Stimulated activated memory B cell treated with anti-CD40 and anti-IgM and Interleukin-4, amounts not matched to agents 10 μg/mL and 1 μg/mL and 100 μg/mL, for 72 hours (primary cell): Measurements from ENCODE around the gene C15orf40.

Experiments used
- ATAC-seq: fragments of 150-1000 bp; cut with Tn5 transposase; 2 replicates; pipeline ENCODE4 v1.10.0; 2021
- H3K27ac Mint-ChIP-seq: one replicate; pipeline ENCODE4 v1.8.0; 2022; ENCODE audit warnings: mild to moderate bottlenecking, mixed read lengths
- H3K27me3 Mint-ChIP-seq: one replicate; pipeline ENCODE4 v1.8.0; 2022; ENCODE audit warnings: mixed read lengths
- H3K36me3 Mint-ChIP-seq: one replicate; pipeline ENCODE4 v1.8.0; 2022; ENCODE audit warnings: mixed read lengths
- H3K4me1 Mint-ChIP-seq: one replicate; pipeline ENCODE4 v1.8.0; 2022; ENCODE audit warnings: mixed read lengths
- H3K4me3 Mint-ChIP-seq: one replicate; pipeline ENCODE4 v1.8.0; 2022; ENCODE audit warnings: mild to moderate bottlenecking, moderate library complexity, mixed read lengths
- H3K9me3 Mint-ChIP-seq: one replicate; pipeline ENCODE4 v1.8.0; 2022; ENCODE audit warnings: mixed read lengths

Gene C15orf40

GRCh38 chr15:82971218-82971984 is 40.0 kb downstream of the C15orf40 start:
- Mint-ChIP-seq H3K36me3 (no peaks in the 10 kb centered on the region), H3K9me3 (no peaks in the 10 kb centered on the region), H3K4me3 (no peak overlapping the region), H3K27ac (no peak overlapping the region), H3K27me3 (no peaks in the 10 kb centered on the region), H3K4me1 (peaks cover 11% of the 10 kb centered on the region)
- no peak for ATAC-seq

GRCh38 chr15:82970696-82971095 is 40.7 kb downstream of the C15orf40 start:
- no peaks in the 10 kb centered on the region for H3K9me3 Mint-ChIP-seq
- no peak for ATAC-seq
- H3K4me3 Mint-ChIP-seq, result no peak overlapping the region
- no peak overlapping the region for H3K27ac Mint-ChIP-seq
- no peaks in the 10 kb centered on the region for H3K36me3 Mint-ChIP-seq
- H3K4me1 Mint-ChIP-seq, result peaks cover 18% of the 10 kb centered on the region
- H3K27me3 Mint-ChIP-seq, result no peaks in the 10 kb centered on the region

GRCh38 chr15:82970078-82970686 is 41.3 kb downstream of the C15orf40 start:
- H3K36me3 Mint-ChIP-seq, result no peaks in the 10 kb centered on the region
- H3K4me3 Mint-ChIP-seq, result no peak overlapping the region
- peaks cover 18% of the 10 kb centered on the region for H3K4me1 Mint-ChIP-seq
- no peaks in the 10 kb centered on the region for H3K9me3 Mint-ChIP-seq
- ATAC-seq, result no peak
- H3K27me3 Mint-ChIP-seq, result no peaks in the 10 kb centered on the region
- no peak overlapping the region for H3K27ac Mint-ChIP-seq

- no peak overlapping the region for H3K27ac Mint-ChIP-seq
- no peak overlapping the region for H3K4me3 Mint-ChIP-seq
Observed at GRCh38 chr15:82969353-82969752, 42.1 kb downstream of the C15orf40 start.

GRCh38 chr15:82968066-82968465 is 43.4 kb downstream of the C15orf40 start:
- Mint-ChIP-seq H3K4me3 (no peak overlapping the region), H3K27ac (no peak overlapping the region), H3K27me3 (no peaks in the 10 kb centered on the region), H3K9me3 (no peaks in the 10 kb centered on the region), H3K4me1 (peaks cover 18% of the 10 kb centered on the region), H3K36me3 (no peaks in the 10 kb centered on the region)
- ATAC-seq, result no peak

More at GRCh38 chr15:82969353-82969752, 42.1 kb downstream of the C15orf40 start:
- no peak for ATAC-seq
- no peaks in the 10 kb centered on the region for H3K27me3 Mint-ChIP-seq
- H3K36me3 Mint-ChIP-seq, result no peaks in the 10 kb centered on the region
- H3K4me1 Mint-ChIP-seq, result peaks cover 18% of the 10 kb centered on the region
- H3K9me3 Mint-ChIP-seq, result no peaks in the 10 kb centered on the region

GRCh38 chr15:82966671-82967071 is 44.8 kb downstream of the C15orf40 start:
- no peak overlapping the region for H3K4me3 Mint-ChIP-seq
- no peaks in the 10 kb centered on the region for H3K9me3 Mint-ChIP-seq
- H3K27me3 Mint-ChIP-seq, result no peaks in the 10 kb centered on the region
- no peaks in the 10 kb centered on the region for H3K36me3 Mint-ChIP-seq
- peaks cover 12% of the 10 kb centered on the region for H3K4me1 Mint-ChIP-seq
- peak; percentile 79 for ATAC-seq
- H3K27ac Mint-ChIP-seq, result no peak overlapping the region

GRCh38 chr15:82964890-82965289 is 46.5 kb downstream of the C15orf40 start:
- H3K4me1 Mint-ChIP-seq, result peaks cover 12% of the 10 kb centered on the region
- H3K9me3 Mint-ChIP-seq, result no peaks in the 10 kb centered on the region
- no peak for ATAC-seq

GRCh38 chr15:82963471-82964341 is 47.7 kb downstream of the C15orf40 start:
- no peak for ATAC-seq
- Mint-ChIP-seq H3K27ac (no peak overlapping the region), H3K36me3 (no peaks in the 10 kb centered on the region), H3K9me3 (no peaks in the 10 kb centered on the region), H3K4me3 (no peak overlapping the region), H3K4me1 (peaks cover 12% of the 10 kb centered on the region), H3K27me3 (no peaks in the 10 kb centered on the region)

More at GRCh38 chr15:82964890-82965289, 46.5 kb downstream of the C15orf40 start:
- Mint-ChIP-seq H3K27ac (no peak overlapping the region), H3K4me3 (no peak overlapping the region), H3K27me3 (no peaks in the 10 kb centered on the region), H3K36me3 (no peaks in the 10 kb centered on the region)

- Mint-ChIP-seq H3K4me3 (no peak overlapping the region), H3K9me3 (no peaks in the 10 kb centered on the region), H3K27ac (no peak overlapping the region), H3K27me3 (no peaks in the 10 kb centered on the region), H3K4me1 (peaks cover under 1% of the 10 kb centered on the region), H3K36me3 (peaks cover 13% of the 10 kb centered on the region)
- no peak for ATAC-seq
Observed at GRCh38 chr15:82960766-82961165, 50.7 kb downstream of the C15orf40 start.

GRCh38 chr15:82959423-82959822 is 52.0 kb downstream of the C15orf40 start:
- Mint-ChIP-seq H3K4me1 (no peaks in the 10 kb centered on the region), H3K9me3 (no peaks in the 10 kb centered on the region), H3K27ac (no peak overlapping the region), H3K4me3 (no peak overlapping the region), H3K27me3 (no peaks in the 10 kb centered on the region), H3K36me3 (peaks cover 13% of the 10 kb centered on the region)
- ATAC-seq, result no peak

- H3K27ac Mint-ChIP-seq, result peak overlapping the region; percentile 7
- no peaks in the 10 kb centered on the region for H3K9me3 Mint-ChIP-seq
- no peak overlapping the region for H3K4me3 Mint-ChIP-seq
- no peaks in the 10 kb centered on the region for H3K27me3 Mint-ChIP-seq
- H3K36me3 Mint-ChIP-seq, result peaks cover 13% of the 10 kb centered on the region
- no peaks in the 10 kb centered on the region for H3K4me1 Mint-ChIP-seq
- no peak for ATAC-seq
Observed at GRCh38 chr15:82958638-82959037, 52.8 kb downstream of the C15orf40 start.

- peak; percentile 69 for ATAC-seq
- H3K4me1 Mint-ChIP-seq, result no peaks in the 10 kb centered on the region
- peak within 1 kb of the TSS; percentile 68 for H3K4me3 Mint-ChIP-seq
- H3K36me3 Mint-ChIP-seq, result peaks cover 11% of the 10 kb centered on the region
- no peaks in the 10 kb centered on the region for H3K9me3 Mint-ChIP-seq
- peaks cover under 1% of the 10 kb centered on the region for H3K27me3 Mint-ChIP-seq
- no peak within 1 kb of the TSS for H3K27ac Mint-ChIP-seq
Observed at GRCh38 chr15:82952158-82953081, 59.0 kb downstream of the C15orf40 start, which contains the start of gene HOMER2. TSS of gene HOMER2 (minus strand) at chr15:82952720. CDS start at chr15:82952535, 185 bp downstream.

- Mint-ChIP-seq H3K27me3 (peaks cover 9% of the 10 kb centered on the region), H3K27ac (no peak overlapping the region), H3K9me3 (no peaks in the 10 kb centered on the region), H3K36me3 (peaks cover 18% of the 10 kb centered on the region), H3K4me3 (no peak overlapping the region), H3K4me1 (peaks cover 5% of the 10 kb centered on the region)
- peak; percentile 31 for ATAC-seq
Observed at GRCh38 chr15:82951472-82952157, 59.8 kb downstream of the C15orf40 start.
